Neural progenitor cell (in vitro differentiated cells): ENCODE results near the gene CD59. TPM values are rescaled to one million over a fixed set of nuclear protein-coding genes. Genes with fewer than 3 reads are reported as not detected.

Experiments
- DNase-seq: peaks from one replicate; pipeline ENCODE4 v3.0.0-alpha.2; 2016; ENCODE audit warnings: low spot score
- H2AFZ ChIP-seq: fragments of 200-600 bp; sonication (generic); replicated peaks from 2 replicates; pipeline ENCODE4 v1.6.1; 2016; ENCODE audit warnings: antibody characterized with exemption
- H3F3A ChIP-seq: fragments of 200-600 bp; sonication (generic); 2 replicates; pipeline ENCODE4 v1.6.1; 2016; ENCODE audit warnings: antibody characterized with exemption, low read depth
- H3K27ac ChIP-seq: fragments of 200-600 bp; sonication (generic); 2 replicates; pipeline ENCODE4 v1.5.1; 2016; ENCODE audit warnings: mild to moderate bottlenecking
- H3K27me3 ChIP-seq: fragments of 200-600 bp; sonication (generic); 2 replicates; pipeline ENCODE4 v1.6.1; 2016; ENCODE audit warnings: mild to moderate bottlenecking, moderate library complexity
- H3K36me3 ChIP-seq: fragments of 200-600 bp; sonication (generic); 2 replicates; pipeline ENCODE4 v1.5.1; 2016
- H3K4me1 ChIP-seq: fragments of 200-600 bp; sonication (generic); 2 replicates; pipeline ENCODE4 v1.6.1; 2016; ENCODE audit warnings: mixed run types
- H3K4me2 ChIP-seq: fragments of 200-600 bp; sonication (generic); 2 replicates; pipeline ENCODE4 v1.6.1; 2016
- H3K4me3 ChIP-seq: fragments of 200-600 bp; sonication (generic); 2 replicates; pipeline ENCODE4 v1.5.1; 2016
- H3K79me2 ChIP-seq: fragments of 200-600 bp; sonication (generic); 2 replicates; pipeline ENCODE4 v1.6.1; 2016; ENCODE audit warnings: low read depth
- H3K9ac ChIP-seq: fragments of 200-600 bp; sonication (generic); 2 replicates; pipeline ENCODE4 v1.6.1; 2016
- H3K9me3 ChIP-seq: fragments of 200-600 bp; sonication (generic); 2 replicates; pipeline ENCODE4 v1.5.1; 2016; ENCODE audit warnings: low read depth
- H4K20me1 ChIP-seq: fragments of 200-600 bp; sonication (generic); 2 replicates; pipeline ENCODE4 v1.6.1; 2016; ENCODE audit warnings: low read depth
- H3K27ac Mint-ChIP-seq: 3 replicates; pipeline ENCODE4 v1.8.0; 2021; ENCODE audit warnings: mixed read lengths
- H3K27me3 Mint-ChIP-seq: 2 replicates; pipeline ENCODE4 v1.8.0; 2022; ENCODE audit warnings: low read depth, mild to moderate bottlenecking, inconsistent platforms, moderate library complexity, mixed read lengths; ENCODE audit not compliant: insufficient read depth
- H3K36me3 Mint-ChIP-seq: 3 replicates; pipeline ENCODE4 v1.8.0; 2021; ENCODE audit warnings: mixed read lengths
- H3K4me1 Mint-ChIP-seq: 3 replicates; pipeline ENCODE4 v1.8.0; 2021; ENCODE audit warnings: mixed read lengths
- H3K4me3 Mint-ChIP-seq: 3 replicates; pipeline ENCODE4 v1.8.0; 2021; ENCODE audit warnings: mild to moderate bottlenecking, moderate library complexity, mixed read lengths
- H3K9me3 Mint-ChIP-seq: 3 replicates; pipeline ENCODE4 v1.8.0; 2020; ENCODE audit warnings: mixed read lengths
- EZH2 ChIP-seq: fragments of 200-600 bp; sonication (generic); IDR thresholded peaks from 2 replicates; pipeline ENCODE4 v1.6.1; 2017; ENCODE audit warnings: antibody characterized with exemption, mild to moderate bottlenecking, moderate library complexity
- EZH2phosphoT487 ChIP-seq: fragments of 200-600 bp; sonication (generic); IDR thresholded peaks from 2 replicates; pipeline ENCODE4 v1.6.1; 2017; ENCODE audit warnings: antibody characterized with exemption
- total RNA-seq: library from RNA; depleted of rRNA; stranded (reverse); fragments of >200 nt; gene quantifications from 2 replicates; pipeline ENCODE4 v1.2.3, GENCODE V29; 2015; ENCODE audit warnings: low replicate concordance
- TF ChIP-seq, protein P1 (sequence below): fragments of 200-600 bp; sonication (generic); IDR thresholded peaks from 2 replicates; pipeline ENCODE4 v1.5.1; 2017; ENCODE audit warnings: antibody characterized with exemption, mild to moderate bottlenecking

Gene CD59
- total RNA-seq, 1 donor from 2014 or later, result 74.7 TPM

GRCh38 chr11:33742249-33742851 is 6.1 kb upstream of the CD59 start:
- H3K4me3 Mint-ChIP-seq, result no peak overlapping the region
- no peaks in the 10 kb centered on the region for H3K27me3 ChIP-seq
- no peaks in the 10 kb centered on the region for H3K9me3 Mint-ChIP-seq
- H3K27ac ChIP-seq, result no peak overlapping the region
- DNase-seq, result no peak
- TF ChIP-seq EZH2, result no peak
- TF ChIP-seq, protein P1, sequence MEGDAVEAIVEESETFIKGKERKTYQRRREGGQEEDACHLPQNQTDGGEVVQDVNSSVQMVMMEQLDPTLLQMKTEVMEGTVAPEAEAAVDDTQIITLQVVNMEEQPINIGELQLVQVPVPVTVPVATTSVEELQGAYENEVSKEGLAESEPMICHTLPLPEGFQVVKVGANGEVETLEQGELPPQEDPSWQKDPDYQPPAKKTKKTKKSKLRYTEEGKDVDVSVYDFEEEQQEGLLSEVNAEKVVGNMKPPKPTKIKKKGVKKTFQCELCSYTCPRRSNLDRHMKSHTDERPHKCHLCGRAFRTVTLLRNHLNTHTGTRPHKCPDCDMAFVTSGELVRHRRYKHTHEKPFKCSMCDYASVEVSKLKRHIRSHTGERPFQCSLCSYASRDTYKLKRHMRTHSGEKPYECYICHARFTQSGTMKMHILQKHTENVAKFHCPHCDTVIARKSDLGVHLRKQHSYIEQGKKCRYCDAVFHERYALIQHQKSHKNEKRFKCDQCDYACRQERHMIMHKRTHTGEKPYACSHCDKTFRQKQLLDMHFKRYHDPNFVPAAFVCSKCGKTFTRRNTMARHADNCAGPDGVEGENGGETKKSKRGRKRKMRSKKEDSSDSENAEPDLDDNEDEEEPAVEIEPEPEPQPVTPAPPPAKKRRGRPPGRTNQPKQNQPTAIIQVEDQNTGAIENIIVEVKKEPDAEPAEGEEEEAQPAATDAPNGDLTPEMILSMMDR, result peak; percentile 24
- no peak overlapping the region for H2AFZ ChIP-seq
- H3K36me3 Mint-ChIP-seq, result peaks cover 10% of the 10 kb centered on the region
- peaks cover 2% of the 10 kb centered on the region for H3K27me3 Mint-ChIP-seq
- H3K4me3 ChIP-seq, result no peak overlapping the region
- H3K4me2 ChIP-seq, result no peak overlapping the region
- H3K4me1 Mint-ChIP-seq, result no peaks in the 10 kb centered on the region
- no peak overlapping the region for H3K27ac Mint-ChIP-seq
- no peaks in the 10 kb centered on the region for H3K4me1 ChIP-seq
- H3K79me2 ChIP-seq, result no peaks in the 10 kb centered on the region
- H3F3A ChIP-seq, result peaks cover 3% of the 10 kb centered on the region
- no peaks in the 10 kb centered on the region for H4K20me1 ChIP-seq
- peaks cover 6% of the 10 kb centered on the region for H3K36me3 ChIP-seq
- no peak overlapping the region for H3K9ac ChIP-seq
- no peaks in the 10 kb centered on the region for H3K9me3 ChIP-seq

GRCh38 chr11:33741806-33742205 is 5.6 kb upstream of the CD59 start:
- Histone ChIP-seq H3F3A (peaks cover 5% of the 10 kb centered on the region), H3K4me2 (no peak overlapping the region), H3K4me1 (peaks cover 2% of the 10 kb centered on the region), H2AFZ (no peak overlapping the region), H3K9ac (no peak overlapping the region), H3K27ac (no peak overlapping the region), H3K9me3 (no peaks in the 10 kb centered on the region), H4K20me1 (no peaks in the 10 kb centered on the region), H3K36me3 (peaks cover 4% of the 10 kb centered on the region), H3K4me3 (no peak overlapping the region), H3K27me3 (no peaks in the 10 kb centered on the region), H3K79me2 (no peaks in the 10 kb centered on the region)
- Mint-ChIP-seq H3K9me3 (no peaks in the 10 kb centered on the region), H3K27ac (no peak overlapping the region), H3K27me3 (peaks cover 6% of the 10 kb centered on the region), H3K36me3 (peaks cover 5% of the 10 kb centered on the region), H3K4me3 (no peak overlapping the region), H3K4me1 (peaks cover 4% of the 10 kb centered on the region)
- TF ChIP-seq EZH2phosphoT487 (no peak), EZH2 (no peak)
- TF ChIP-seq, protein P1, result no peak
- DNase-seq, result no peak

DNA sequence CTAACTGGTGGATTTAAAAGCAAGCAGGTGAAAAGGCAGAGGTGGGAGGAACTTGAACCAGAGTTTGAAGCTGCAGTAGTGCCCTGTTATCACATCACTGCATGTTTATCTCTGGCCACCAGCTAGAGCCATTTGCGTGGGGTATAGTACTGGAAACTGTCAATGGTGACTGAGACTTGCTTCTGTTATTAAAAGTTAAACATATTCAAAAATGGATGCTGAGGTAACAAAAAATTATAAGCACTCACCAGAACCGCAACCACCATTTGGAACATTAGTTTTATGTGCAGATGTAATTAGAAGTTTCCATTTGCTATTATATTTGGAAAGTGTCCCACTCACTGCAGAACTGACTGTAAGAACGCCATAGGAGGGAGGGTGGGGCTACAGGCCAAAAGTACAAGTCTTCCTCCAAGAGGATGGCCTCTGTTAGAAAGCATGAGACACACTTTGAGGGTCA is 1.2 kb upstream of the CD59 start:
- no peaks in the 10 kb centered on the region for H3K9me3 ChIP-seq
- H3K4me1 Mint-ChIP-seq, result peaks cover 20% of the 10 kb centered on the region
- H3K4me3 ChIP-seq, result no peak overlapping the region
- peak overlapping the region; percentile 93 for H3K4me3 Mint-ChIP-seq
- peaks cover 5% of the 10 kb centered on the region for H3F3A ChIP-seq
- peaks cover 18% of the 10 kb centered on the region for H3K36me3 Mint-ChIP-seq
- no peak overlapping the region for H2AFZ ChIP-seq
- no peaks in the 10 kb centered on the region for H3K36me3 ChIP-seq
- H3K4me2 ChIP-seq, result no peak overlapping the region
- no peak overlapping the region for H3K27ac Mint-ChIP-seq
- H3K9ac ChIP-seq, result no peak overlapping the region
- TF ChIP-seq EZH2, result no peak
- TF ChIP-seq, protein P1, result no peak
- TF ChIP-seq EZH2phosphoT487, result no peak
- H4K20me1 ChIP-seq, result peaks cover 28% of the 10 kb centered on the region
- peaks cover 15% of the 10 kb centered on the region for H3K27me3 ChIP-seq
- H3K27me3 Mint-ChIP-seq, result peaks cover 10% of the 10 kb centered on the region
- no peak overlapping the region for H3K27ac ChIP-seq
- peaks cover 2% of the 10 kb centered on the region for H3K9me3 Mint-ChIP-seq
- H3K4me1 ChIP-seq, result peaks cover 12% of the 10 kb centered on the region
- H3K79me2 ChIP-seq, result peaks cover 28% of the 10 kb centered on the region
- no peak for DNase-seq
